NCI-H128 (cell line): ENCODE measurements around the gene PRKD2.
"Not testable (repeated sequence)": the region's sequence is repeated elsewhere in the genome, so short reads cannot be mapped to it uniquely, and the experiment has no call there.

Experiments used
- DNase-seq: peaks from one replicate; lab custom pipeline; 2025; ENCODE audit not compliant: unreplicated experiment; lab: John Stamatoyannopoulos, UW

PRKD2 gene

DNA sequence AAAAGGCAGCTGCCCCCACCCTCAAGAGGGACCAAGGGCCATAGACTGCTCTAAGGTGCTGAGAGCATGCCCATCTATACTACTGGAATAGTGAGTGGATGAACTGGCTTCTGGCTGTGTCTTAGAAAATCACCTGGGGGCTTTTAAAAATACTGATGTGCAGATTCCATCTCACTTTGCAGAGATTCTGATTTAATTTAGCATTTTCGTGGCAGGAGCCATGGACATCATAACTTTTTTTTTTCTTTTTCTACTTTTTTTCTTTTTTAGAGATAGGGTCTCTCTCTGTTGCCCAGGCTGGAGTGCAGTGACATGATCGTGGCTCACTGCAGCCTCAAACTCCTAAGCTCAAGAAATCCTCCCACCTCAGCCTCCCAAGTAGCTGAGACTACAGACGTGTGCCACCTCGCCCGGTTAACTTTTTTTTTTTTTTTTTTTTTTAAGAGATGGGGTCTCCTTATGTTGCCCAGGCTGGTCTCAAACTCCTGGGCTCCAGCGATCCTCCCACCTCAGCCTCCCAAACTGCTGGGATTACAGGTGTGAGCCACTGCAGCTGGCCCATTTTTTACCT lies 4.1 kb downstream of the PRKD2 start:
- not testable (repeated sequence) for DNase-seq

DNA sequence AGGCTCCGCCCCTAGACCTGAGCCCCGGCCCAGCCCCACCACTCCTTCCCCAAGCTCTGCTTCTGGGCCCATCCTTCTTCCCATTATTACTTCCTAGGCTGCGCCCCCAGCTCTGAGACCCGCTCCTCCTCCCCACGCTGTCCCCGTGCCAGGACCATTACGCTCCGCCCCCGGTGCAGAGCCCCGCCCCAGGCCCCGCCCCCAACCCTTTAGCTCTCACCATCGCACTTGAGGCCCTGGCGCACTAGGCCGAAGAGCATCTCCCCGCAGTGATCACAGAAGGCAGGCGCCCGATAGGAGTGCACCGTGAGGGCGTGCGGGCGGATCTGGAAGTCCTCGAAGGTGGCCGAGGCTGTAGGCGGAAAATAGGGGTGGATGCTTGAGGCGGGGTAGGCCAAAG lies 6.2 kb downstream of the PRKD2 start:
- no peak for DNase-seq

DNA sequence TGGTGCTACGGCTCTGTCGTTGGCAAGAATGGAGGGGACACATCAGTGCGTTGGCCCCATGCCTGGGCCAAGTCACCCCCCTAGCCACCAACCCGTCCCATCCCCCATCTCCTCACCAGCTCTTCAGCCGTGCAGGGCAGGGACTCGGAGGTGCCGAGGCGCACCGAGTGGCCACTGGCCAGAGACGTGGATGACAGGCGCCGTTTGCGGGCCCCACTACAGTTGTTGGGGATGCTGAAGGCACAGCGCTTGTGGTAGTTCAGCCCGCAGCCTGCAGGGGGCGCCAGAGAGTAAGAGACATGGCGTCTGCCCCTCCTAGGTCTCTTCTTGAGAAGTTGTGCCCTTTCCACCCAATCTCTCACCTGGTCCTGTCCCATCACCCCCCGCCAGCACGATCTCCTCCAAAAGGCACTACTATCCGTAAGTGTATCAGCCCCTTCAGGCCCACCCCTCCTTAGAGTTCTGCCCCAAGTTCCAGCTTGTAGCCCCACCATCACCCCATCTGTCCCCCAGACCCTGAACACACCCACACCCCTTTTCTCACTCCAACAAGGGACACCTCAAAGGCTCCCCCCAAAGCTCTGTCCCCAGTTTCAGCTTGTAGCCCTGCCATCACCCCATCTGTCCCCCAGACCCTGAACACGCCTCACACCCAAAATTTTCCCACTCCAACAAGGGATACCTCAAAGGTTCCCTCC lies 12.4 kb downstream of the PRKD2 start:
- DNase-seq = no peak

GRCh38 chr19:46700704-46701103 lies 16.2 kb downstream of the PRKD2 start:
- DNase-seq = no peak

GRCh38 chr19:46698395-46699321 lies 18.3 kb downstream of the PRKD2 start:
- DNase-seq = no peak

- DNase-seq = no peak
These were observed 19.5 kb downstream of the PRKD2 start for GRCh38 chr19:46697204-46697960.

GRCh38 chr19:46696866-46697203 lies 20.1 kb downstream of the PRKD2 start:
- no peak for DNase-seq

DNA sequence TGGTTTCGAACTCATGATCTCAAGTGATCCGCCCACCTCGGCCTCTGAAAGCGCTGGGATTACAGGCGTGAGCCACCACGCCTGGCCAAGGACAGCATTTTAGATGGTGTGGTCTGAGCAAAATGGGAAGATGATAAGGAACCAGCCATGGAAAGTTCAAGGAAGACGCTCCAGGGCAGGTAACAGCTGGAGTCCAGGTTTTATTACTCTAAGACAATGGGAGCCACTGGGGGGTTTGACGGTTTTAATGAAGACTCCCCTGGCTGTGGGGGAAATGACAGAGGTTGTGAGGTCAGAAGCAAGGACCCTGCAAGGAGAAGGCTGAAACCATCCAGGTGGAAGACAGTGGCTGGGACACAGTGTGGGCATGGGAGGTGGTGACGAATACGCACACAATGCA lies 20.9 kb downstream of the PRKD2 start:
- DNase-seq = no peak

GRCh38 chr19:46693760-46694159 lies 23.2 kb downstream of the PRKD2 start:
- DNase-seq = no peak

DNA sequence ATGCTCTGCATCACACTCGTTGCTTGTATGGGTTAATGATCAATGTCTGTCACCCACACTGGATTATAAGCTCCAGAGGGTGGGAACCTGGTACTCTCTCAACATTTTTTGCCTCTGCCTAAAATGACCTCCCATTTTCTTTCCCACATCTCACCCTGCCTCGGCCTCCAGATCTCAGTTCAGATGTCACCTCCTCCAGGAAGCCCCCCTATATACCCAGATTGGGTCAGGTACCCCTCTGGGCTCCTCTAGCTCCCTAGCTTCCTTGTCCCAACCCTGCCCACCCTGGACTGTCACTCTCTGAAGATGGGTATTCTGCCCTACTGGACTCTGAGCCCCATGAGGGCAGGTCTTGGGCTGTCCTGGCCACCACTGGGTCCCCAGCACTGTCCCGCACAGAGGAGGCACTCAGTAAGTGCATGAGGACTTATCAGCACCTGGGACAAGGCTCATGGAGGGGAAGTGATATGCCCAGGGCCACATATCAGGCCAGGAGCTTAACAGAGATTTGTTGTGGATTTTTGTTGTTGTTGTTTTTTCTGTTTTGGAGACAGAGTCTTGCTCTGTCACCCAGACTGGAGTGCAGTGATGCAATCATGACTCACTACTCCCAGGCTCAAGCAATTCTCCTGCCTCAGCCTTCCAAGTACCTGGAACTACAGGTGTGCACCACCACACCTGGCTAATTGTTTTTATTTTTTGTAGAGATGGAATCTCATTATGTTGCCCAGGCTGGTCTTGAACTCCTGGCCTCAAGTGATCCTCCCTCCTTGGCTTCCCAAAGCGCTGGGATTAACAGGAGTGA lies 23.8 kb downstream of the PRKD2 start:
- DNase-seq = no peak

DNA sequence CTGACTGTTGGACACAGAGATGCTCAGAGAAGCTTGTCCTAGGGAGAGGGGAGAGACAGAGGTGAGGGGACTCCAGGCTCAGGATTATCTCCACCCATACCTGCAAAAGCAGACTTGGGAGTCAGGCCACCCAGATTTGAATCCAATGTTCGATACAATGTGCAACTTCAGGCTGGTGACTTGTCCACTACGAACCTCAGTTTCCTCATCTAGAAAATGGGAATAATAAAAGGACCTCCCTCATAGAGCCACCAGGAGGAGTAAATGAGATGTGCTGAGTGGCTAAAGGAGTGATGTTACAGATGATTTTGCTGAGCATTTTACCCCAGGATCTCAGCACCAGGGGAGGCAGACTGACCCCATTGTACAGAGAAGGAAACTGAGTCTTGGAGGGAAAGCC lies 25.0 kb downstream of the PRKD2 start:
- no peak for DNase-seq

- no peak for DNase-seq
These were observed 25.8 kb downstream of the PRKD2 start for GRCh38 chr19:46691104-46691503.

GRCh38 chr19:46689358-46689757 lies 27.6 kb downstream of the PRKD2 start:
- DNase-seq = no peak

DNA sequence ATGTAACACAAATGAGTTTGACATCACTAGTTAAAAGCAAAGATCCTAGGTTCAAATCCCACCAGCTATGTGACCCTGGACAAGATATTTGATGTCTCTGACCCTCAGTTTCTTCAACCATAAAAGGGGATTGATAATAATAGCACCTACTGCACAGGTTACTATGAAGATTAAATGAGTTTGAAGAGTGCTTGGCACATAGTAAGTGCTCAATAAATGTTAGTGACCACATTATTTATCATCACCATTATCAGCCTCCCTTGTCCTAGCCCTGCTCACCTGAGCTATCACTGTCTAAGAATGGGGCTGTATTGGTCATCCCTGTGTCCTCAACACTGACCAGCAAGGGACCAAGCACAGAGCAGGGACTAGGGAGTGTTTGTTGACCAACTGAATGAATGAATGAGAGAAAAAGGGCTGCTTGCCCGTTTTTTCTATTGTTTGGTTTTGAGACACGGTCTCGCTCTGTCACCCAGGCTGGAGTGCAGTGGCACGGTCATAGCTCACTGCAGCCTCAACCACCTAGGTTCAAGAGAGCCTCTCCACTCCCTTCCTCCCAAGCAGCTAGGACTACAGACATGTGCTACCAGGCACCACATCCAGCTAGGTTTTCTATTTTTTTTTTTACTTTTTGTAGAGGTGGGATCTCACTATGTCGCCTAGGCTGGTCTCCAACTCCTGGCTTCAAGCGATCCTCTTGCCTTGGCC lies 29.3 kb downstream of the PRKD2 start:
- no peak for DNase-seq

- no peak for DNase-seq
These were observed 31.7 kb downstream of the PRKD2 start for GRCh38 chr19:46685189-46685588.

GRCh38 chr19:46678110-46678732 lies 38.7 kb downstream of the PRKD2 start:
- DNase-seq = no peak

DNA sequence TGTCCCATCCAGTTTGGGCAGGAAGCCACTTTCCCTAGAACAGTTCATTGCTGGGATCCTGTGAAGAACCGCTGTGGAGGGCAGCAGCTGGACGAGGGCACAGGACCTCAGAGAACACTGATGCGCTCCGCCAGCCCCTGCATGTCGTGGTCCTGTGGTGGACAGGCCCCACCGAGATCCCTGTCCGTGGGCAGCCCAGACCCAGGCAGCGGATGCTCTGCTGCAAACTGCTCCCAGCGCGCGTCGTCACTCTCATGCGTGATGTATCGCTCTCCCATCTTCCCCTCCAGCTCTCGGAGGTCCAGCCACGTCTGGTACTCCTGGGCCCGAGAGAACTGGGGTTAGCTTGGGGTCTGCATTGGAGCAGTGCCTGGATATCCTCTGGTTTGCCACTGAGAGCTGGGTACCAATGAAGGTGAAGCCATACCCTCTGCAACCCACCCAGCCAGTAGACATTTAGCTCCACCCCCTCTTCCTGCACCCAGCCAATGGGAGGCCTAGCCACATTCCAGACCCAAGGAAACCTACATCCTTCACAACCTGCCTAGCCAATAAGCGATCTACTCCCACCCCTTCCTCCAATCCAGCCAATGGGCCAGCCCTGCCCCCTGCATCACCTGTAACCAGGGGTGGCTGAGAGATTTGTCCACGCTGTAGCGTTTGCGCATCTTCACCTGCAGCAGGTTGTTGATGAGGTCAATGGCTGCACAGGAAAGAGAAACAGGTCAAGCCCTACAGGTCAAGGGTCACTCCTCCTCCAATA lies 42.3 kb downstream of the PRKD2 start:
- DNase-seq = no peak

DNA sequence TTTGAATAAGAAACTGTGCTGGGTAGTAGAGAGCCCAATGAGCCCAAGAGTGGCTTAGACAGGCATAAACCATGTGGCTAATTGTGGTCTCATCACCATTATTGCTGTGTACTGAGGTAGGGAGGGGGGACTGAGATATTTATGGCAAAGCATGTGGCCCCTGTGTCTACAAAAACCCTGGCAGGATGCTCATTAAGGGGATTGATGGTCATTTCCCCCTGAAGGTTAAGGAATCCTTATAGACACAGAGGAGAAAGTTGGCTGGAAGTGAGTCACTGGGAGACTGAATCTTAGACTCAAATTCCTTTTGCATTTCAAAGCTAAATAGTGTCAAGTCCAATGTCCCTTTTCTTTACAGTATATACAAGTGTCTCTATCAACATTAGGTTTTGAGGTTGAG lies 46.1 kb downstream of the PRKD2 start:
- no peak for DNase-seq

DNA sequence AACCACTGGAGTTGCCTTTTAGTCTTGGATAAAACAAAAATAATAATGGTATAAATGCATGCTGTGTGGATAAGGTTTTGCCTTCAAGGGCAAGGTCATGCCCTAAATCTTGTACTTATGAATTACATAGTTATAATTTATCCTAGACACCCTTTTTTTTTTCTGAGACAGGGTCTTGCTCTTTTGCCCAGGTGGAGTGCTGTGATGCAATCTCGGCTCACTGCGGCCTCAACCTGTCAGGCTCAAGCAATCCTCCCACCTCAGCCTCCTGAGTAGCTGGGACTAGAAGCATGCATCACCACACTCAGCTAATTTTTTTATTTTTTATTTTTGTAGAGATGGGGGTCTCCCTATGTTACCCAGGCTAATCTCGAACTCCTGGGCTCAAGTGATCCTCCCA lies 48.3 kb downstream of the PRKD2 start:
- no peak for DNase-seq
